Right ventricle myocardium superior (tissue), 1 donor: Measurements from ENCODE around the gene RANBP3. TPM values are rescaled to one million over a fixed set of nuclear protein-coding genes. Genes with fewer than 3 reads are reported as not detected.
"Not testable (repeated sequence)": the region's sequence is repeated elsewhere in the genome, so short reads cannot be mapped to it uniquely, and the experiment has no call there.

Source experiments
- ATAC-seq: fragments of 200-7000 bp; cut with Tn5 transposase; one replicate; pipeline ENCODE4 v1.9.1; 2020; ENCODE audit warnings: mild to moderate bottlenecking; ENCODE audit not compliant: poor library complexity
- DNase-seq: peaks from one replicate; pipeline ENCODE4 v3.0.0-alpha.2; 2020
- intact Hi-C: fragments of 100-400 bp; cut with DNase I; formaldehyde crosslinking; loops from one replicate; pipeline ENCODE4 v1.11.2; 2022
- total RNA-seq: library from RNA; stranded (reverse); fragmentation: NEBNext Ultra II Directional; extraction: Animal tissue kit (Norgen Biotek cat#: 25700); gene quantifications from one replicate; pipeline ENCODE4 v1.2.1, GENCODE V29; 2021
- donor health status: DM: no; HTN: yes; CAD: no; lungs with severe emphysema.

The RANBP3 gene
- total RNA-seq, 1 donor from 2014 or later = 57.4 TPM

DNA sequence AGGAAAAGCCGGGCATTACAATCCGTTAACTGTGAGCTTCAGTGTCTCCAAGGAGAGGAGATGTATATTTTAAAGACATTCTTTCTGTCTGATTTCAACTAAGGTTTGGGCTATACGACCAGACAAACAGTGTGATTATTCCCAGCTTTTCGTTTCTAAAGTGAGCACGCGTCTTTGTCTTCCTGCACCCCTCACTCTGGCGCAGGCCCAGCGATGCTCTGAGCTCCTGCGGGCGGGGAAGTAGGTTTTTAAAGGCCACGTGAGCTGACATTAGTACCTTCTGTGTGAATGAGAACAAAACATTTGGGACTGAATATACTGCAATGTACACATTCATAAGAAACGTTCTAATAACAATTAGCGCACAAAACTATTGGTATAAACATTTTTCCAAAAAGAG lies 15.3 kb upstream of the RANBP3 start:
- intact Hi-C loops = no loop called here
- ATAC-seq (no peak), DNase-seq (no peak)

DNA sequence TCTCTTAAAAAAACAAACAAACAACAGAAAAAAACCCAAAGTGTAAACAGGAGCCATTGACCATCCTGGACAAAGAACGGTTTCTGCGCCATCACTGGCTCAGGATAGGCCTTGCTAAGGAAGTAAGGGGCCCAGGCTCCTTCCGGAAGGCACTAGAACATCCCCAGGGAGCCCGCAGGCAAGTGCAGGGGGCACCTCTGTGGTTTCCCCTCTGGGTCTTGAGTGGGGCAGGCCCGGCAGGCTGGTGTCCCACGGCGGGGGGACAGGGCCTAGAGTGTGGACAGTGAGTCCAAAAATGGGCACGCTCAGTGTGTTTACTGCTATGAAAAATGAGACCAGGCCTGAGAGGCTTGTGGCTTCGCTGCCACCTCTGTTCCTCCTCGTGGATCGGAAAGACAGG lies 14.8 kb upstream of the RANBP3 start:
- intact Hi-C loops = no loop called here
- ATAC-seq (no peak), DNase-seq (no peak)

DNA sequence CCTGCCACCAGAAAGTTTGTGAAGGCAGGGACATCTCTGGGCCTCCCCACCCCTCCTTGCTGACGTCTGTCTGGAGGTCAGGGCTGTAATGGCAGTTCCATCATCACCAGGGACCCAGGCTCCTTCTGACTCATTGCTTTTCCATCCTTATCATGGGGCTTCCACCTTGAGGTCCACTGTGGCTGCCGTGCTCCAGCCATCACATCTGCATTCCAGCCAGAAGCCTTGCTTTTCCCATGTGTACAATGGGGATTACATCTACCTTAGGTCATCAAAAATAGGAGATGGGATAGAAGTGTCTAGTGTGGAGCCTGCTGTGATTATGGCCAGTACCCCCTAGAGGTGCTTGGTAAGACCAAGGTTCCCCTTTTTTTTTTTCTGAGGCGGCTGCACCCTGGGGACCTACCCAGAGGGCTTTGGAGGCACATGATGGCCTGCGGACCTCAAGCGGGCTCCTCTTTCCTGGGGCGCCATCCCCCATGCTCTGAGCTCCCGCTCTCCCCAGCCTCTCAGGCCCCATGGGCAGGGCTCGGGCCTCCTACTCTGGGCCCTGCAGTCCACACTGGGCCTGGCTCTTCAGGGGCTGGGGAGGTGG lies 13.4 kb upstream of the RANBP3 start:
- intact Hi-C loops = no loop called here
- DNase-seq = no peak
- no peak for ATAC-seq

DNA sequence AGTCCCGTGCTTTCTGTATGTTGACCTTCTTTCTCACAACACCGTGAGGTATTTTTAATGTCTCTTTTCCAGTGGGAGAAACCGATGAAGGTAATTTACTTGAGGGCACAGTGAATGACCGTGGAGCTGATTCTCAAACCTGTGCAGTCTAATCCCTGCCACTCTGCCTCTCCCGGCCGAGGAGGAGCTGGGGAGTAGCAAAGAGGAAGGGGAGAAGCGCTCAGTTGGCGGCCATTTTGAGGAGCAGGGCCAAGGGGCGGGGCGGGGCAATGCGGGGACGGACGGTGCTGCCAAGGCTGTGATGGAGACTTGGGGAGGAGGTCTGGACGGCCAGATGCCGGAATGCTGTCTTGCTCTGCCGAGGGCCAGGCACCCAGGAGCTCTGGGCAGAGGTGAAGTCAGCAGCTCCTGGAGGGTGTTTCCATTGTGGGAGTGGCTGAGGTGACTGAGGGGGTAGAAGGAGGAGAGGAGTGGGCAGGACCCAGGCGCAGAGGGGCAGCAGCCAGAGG lies 12.4 kb upstream of the RANBP3 start:
- no peak for DNase-seq
- no peak for ATAC-seq
- intact Hi-C loops = no loop called here

DNA sequence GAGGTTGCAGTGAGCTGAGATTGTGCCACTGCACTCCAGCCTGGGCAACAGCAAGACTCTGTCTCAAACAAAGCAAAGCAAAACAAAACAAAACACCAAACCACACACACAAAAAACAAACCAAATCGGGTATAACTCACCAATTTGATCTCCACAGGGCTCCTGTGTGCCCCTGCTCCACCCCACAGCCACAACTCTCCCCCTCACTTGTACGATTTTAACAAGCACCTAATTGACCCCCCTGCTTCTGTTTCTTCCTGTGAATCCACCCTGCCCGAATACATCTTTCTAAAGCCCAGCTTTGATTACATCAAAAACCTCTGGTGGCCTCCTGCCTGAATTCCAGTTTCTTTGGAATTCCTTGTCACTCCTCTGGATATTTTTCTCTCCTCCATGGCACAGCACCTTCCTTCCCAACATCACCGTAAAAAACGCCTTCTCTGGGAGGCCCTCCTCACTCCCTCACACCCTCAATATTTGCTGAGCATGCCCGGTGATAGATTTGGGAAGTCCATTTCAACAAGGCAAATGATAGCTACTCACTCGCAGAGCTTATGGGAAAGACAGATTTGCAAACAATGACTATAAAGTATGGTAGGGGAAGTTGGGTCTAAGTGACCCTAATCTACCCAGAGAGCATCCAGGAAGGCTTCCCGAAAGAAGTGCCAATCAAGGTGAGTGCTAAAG lies 11.6 kb upstream of the RANBP3 start:
- intact Hi-C loops = no loop called here
- ATAC-seq = no peak
- no peak for DNase-seq

DNA sequence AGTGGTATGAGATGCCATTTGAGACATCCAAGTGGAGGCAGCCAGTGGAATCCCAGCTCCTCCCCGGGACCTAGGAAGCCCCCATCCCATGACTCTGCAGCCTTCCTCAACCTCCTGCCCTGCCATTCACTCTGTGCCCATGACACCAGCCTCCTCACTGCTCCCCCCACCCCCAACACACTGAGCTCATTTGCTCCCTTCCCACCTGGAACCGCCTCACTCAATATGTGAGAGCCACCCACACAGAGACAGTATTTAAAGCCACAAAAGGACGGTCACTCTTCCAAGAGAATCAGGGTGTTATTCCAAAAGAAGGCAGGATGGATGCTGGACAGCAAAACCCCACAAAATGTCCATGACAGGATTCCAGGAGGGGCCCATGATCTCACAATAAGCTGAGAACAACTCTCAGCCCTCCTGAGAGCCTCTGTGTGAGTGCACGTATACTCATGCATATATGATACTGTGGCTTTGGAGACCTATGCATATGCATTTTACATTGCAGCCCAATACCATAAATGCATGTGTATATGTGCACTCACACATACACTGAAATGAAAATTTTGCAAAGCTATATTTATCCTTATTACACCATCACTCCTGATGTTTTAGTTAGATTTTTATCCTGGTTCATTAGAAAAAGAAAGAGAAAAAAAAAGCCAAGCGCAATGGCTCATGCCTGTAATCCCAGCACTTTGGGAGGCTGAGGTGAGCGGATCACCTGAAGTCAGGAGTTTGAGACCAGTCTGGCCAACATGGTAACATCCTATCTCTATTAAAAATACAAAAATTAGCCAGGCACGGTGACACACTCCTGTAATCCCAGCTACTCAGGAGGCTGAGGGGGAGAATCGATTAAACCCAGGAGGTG lies 10.8 kb upstream of the RANBP3 start:
- DNase-seq = no peak
- no peak for ATAC-seq
- intact Hi-C loops = no loop called here

DNA sequence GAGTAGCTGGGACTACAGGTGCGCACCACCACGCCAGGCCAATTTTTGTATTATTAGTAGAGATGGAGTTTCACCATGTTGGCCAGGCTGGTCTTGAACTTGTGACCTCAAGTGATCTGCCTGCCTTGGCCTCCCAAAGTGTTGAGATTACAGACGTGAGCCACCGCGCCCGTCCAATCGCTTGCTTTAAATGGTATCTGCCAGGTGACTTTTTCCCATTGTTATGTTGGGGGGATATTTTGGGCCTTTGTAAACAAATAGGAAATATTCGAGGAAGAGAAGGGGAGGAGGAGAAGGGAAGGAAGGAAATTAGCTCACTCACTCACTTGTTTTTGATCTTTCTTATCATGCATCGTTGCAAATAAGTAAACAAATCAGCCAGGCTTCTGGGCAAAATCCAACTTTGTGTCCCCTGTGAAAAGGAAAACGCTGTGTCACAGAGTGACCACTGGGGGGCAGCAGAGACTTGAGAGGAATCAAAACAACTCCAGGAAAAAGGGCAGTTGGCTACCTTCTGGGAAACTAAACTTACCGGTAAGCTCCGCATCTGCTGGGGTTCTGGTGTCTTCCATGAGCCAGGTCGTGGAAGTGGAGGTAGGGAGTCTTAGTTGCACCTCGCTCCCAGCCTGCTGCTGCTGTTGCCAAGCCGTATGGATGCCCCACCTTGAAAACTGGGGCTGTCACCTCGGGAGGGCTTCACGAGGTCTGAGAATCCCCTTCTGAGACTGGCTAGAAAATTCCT lies 9.3 kb upstream of the RANBP3 start:
- intact Hi-C loops = loop anchor here (2.0 kb wide), 1 partner anchor 36 kb away; no protein-coding TSS in a partner anchor
- ATAC-seq (peak; percentile 72), DNase-seq (peak; percentile 71)

DNA sequence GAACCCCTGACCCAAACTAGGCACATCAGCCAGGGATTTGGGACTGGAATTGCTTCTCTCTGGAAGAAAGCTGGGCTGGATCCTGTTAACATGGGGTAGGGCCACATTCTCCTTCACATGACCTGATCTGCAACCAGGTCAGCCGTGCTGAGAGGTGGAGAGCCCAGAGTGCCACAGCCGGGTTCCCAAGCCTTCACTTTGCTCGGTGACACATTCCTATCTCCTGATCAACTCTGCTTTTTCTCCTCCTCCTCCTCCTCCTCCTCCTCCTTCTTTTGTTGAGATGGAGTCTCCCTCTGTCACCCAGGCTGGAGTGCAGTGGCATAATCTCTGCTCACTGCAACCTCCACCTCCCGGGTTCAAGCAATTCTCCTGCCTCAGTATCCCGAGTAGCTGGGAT lies 7.9 kb upstream of the RANBP3 start:
- not testable (repeated sequence) for ATAC-seq, DNase-seq
- intact Hi-C loops = loop anchor here (2.0 kb wide), 1 partner anchor 37 kb away; no protein-coding TSS in a partner anchor

DNA sequence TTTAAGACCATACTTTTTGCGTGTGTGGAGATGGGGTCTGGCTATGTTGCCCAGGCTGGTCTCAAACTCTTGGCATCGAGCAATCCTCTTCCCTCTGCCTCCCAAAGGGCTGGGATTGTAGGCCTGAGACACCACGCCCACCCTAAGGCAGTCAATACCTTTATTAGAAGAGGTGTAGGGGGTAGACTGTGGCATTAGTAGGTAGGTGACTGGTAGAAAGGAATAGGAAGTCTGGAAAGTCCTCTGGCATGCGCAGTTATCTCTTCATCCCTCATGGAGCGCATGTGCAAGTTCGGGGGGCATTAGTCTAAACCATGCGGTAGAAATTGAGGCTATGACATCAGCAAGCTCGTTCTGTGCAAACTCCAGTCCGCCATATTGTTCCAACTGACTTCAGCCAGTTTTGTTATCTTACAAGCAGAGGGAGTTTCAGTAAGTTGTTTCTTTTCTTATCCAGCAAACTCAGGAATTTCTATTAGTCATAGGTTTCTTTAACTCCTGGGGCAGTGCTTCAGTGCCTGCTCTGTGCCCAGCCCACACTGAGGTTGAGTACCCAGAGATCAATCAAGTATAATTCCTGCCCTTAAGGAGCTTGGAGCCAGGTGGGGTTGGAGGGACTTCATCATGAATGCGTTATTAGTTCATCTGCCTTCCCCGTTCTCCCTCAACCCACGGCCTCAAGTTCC lies 7.3 kb upstream of the RANBP3 start:
- no peak for ATAC-seq
- no peak for DNase-seq
- intact Hi-C loops = no loop called here

DNA sequence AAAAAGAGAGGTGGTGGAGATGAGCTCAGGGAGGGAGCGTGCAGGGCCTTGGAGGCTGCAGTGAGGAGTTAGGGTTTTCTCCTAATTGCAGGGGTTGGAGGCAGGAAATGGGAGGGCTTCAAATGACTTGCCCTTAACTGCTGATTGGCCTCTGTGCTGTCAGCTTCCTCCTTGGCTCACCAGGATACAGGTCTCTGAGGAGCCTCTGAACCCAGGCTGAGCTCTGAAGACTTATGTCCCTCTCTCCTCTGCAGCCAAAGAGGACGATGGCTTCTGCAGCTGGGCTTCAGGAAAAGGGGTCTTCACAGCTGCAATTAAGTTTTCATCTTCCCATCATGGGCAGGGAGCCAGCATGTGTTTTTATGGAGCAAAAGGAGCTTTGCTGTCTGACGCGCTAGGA lies 6.7 kb upstream of the RANBP3 start:
- intact Hi-C loops = no loop called here
- DNase-seq (no peak), ATAC-seq (no peak)

DNA sequence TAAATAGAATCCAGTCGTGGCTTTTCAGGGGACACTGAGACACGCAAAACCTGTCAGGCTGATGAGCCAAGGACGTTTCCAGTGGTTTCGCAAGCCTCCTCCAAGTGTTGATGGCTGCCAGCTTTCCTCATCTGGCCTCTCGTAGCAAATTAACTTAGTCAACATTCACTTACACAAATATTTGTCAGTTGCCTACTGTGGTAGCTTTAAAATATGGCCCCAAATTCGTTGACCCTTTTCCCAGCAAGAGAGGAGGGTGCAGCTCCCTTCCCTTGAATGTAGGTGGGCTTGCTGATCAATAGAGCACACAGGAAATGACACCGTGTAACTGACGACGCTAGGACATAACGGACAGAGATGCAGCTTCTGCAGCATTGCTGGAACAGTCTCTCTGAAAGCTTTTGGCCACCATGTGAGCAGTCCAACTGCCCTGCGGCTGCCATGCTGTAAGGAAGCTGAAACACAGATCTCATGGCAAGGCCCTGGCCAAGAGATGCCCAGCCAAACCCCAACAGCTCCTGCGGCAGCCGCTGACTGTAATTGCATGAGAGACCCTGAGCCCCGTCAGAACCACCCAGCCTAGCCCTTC lies 5.5 kb upstream of the RANBP3 start:
- intact Hi-C loops = no loop called here
- ATAC-seq (peak; percentile 17), DNase-seq (no peak)

DNA sequence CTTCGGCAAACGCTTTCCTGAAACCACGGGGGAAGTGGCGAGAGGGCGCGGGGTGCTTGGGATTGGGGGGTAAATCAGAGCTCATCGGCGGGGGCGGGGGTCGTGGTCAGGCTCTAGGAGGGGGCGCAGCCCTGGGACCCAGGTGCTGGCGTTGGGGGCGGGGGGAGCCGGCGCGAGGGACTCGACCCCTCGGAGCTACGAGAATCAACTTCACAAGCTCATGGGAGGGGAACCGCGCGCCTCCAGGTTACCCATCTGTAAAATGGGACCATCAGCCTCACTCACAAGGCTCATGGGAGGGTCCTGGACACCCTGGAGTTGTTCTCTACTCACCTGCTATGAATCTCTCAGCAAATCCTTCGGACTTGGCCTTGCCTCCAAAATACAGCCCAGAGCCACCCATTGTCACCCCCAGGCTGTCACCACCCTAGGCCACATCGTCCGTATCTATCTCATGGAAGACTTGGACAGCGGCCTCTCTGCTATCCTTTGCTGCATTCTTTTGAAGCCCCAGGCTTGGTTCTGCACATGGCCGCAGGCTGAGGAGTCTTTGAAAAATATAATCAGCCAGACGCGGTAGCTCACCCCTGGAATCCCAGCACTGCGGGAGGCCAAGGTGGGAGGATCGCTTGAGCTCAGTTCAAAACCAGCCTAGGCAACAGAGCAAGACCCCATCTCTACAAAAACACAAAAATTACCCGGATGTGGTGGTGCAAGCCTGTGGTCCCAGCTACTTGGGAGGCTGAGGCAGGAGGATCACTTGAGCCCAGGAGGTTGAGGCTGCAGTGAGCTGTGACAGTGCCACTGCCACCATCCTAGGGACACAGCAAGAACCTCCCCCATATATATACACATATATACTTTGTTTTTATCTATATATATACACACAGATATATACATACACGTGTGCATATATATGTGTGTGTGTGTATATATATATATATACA lies 939 bp upstream of the RANBP3 start:
- ATAC-seq (no peak), DNase-seq (no peak)
- intact Hi-C loops = no loop called here

DNA sequence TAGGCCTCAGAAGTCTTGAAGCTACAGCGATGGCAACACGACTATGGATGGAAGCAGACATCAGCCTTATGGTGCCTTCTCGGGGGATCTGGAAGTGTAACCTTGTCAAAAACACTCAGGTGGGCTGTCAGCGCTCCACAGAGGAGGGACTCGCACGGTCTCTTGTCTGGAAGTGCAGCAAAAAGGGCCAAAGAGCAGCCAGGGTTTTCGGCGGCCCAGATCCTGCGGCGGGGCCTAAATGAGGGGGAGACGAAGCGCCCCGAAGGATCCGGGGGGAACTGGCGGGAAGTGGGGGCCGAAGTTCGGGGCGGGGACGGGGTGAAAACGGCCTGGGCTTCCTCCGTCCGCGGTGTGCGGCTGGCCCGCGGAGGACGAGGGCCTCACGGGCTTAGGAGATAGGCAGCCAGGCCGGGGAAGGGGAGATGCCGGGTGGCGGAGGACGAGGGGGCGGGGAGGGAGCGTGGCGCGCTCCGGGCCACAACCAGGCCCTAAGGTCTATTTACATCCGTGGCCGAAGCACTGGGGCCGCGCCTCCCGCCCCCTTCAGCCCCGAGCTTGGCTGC lies 637 bp downstream of the RANBP3 start:
- DNase-seq (no peak), ATAC-seq (no peak)
- intact Hi-C loops = no loop called here

DNA sequence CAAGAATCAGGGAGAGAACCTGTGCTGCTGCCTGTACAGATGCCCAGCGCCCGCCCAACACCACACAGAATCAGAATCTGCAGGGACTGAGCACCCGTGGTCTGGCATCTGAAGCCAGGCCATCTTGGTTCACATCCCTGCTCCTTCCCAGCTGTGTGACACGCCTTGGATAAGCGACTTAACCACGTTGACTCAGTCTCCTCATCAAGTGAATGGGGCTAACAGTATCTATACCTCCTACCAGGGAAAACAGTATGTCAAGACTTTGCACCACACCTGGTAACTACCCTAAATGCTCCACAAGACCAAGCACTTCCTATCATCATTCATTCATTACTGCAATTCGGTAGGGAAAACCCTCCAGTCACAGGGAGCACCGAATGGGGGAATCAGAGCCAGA lies 1.2 kb downstream of the RANBP3 start:
- DNase-seq = no peak
- ATAC-seq = no peak
- intact Hi-C loops = no loop called here

DNA sequence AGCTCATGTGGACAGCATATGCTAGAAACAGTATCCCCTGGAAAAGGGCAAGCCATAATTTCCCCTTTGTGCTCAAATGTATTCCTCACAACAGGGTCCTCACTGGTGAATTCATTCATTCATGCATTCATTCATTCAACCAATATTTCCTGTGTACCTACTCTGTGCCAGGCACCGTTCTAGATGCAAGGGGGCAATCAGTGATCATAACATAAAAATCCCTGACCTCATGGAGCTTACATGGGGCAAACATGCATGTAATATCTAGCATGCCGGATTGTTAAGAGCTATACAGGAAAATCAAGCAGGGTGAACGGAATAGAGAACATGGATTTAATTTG lies 2.6 kb downstream of the RANBP3 start:
- intact Hi-C loops = no loop called here
- DNase-seq (no peak), ATAC-seq (no peak)

DNA sequence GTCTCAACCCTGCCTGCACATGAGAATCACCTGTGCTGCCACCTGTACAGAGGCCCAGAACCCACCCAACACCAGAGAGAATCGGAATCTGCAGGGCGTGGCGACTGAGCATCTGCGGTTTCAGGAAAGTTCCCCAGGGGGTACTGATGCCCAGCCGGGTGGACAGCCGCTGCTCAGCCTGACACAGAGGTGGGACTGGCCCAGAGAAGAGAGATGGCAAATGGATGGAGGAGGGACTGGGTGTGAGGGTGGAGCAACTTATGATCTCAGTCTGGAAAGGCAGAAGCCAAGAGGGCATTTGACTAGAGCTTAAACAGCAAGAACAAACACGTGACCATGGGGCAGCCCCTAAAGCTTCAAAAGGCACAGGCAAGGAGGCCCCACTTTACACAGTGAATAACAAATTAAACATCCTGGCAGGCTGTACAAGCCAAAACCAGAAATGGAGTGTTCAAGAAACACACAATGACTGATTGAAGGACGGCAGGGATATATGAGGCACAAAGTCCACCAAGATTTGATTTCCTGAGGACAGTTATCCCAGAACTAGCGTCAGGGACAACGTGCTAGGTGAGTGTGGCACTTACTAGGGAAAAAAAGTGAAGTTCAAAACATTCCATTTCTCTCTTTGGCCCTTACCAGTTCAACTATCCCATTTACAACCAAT lies 3.1 kb downstream of the RANBP3 start:
- no peak for DNase-seq
- intact Hi-C loops = no loop called here
- no peak for ATAC-seq
